PFSK-1 (cell line): ENCODE data around the gene POC5.

Source experiments
- FOXP2 ChIP-seq: optimal IDR thresholded peaks from 2 replicates; pipeline ENCODE3; 2011; ENCODE audit warnings: borderline replicate concordance, control low read depth, inconsistent platforms; ENCODE audit not compliant: insufficient read depth; ENCODE audit errors: extremely low read length, extremely low read depth
- POLR2AphosphoS5 ChIP-seq: IDR thresholded peaks from 2 replicates; pipeline ENCODE4 v1.6.1; 2012; ENCODE audit warnings: low read depth, mild to moderate bottlenecking, control low read depth, low read length, moderate library complexity
- SIN3A ChIP-seq: IDR thresholded peaks from 2 replicates; pipeline ENCODE4 v1.6.1; 2012; ENCODE audit warnings: mild to moderate bottlenecking, low read length, moderate library complexity, borderline replicate concordance; ENCODE audit not compliant: insufficient read depth
- TAF1 ChIP-seq: IDR thresholded peaks from 2 replicates; pipeline ENCODE4 v1.6.1; 2012; ENCODE audit warnings: low read length, control low read depth, borderline replicate concordance; ENCODE audit not compliant: insufficient read depth
- TF ChIP-seq, protein P1 (sequence below), 2 experiments: IDR thresholded peaks; 2 replicates each; pipeline versions ENCODE4 v1.6.1 to v1.8.0; 2011 to 2012; ENCODE audit warnings: low read depth in 2 of 2, low read length in 2 of 2, control low read depth in 1 of 2, inconsistent platforms in 1 of 2, mild to moderate bottlenecking in 1 of 2, moderate library complexity in 1 of 2; ENCODE audit not compliant: insufficient read depth in 1 of 2

DNA sequence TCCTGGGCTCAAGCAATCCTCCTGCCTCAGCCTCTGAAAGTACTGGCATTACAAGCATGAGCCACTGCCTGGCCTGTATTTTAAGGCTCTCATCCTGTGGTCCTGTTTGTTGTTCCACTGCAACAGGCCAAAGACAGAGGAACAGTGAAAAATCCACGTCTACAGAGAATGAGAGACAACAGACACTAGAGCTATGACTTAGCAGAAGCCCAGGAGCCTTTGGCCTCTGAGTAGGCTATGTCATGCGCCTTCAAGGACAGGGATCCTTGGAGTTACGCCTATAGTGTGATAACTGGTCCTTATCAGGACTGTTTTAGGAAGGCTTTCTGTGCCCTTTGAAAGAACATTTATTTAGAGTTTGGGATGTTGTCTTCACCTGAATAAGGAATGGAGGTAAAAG lies 10.5 kb downstream of the POC5 start:
- TF ChIP-seq, protein P1, sequence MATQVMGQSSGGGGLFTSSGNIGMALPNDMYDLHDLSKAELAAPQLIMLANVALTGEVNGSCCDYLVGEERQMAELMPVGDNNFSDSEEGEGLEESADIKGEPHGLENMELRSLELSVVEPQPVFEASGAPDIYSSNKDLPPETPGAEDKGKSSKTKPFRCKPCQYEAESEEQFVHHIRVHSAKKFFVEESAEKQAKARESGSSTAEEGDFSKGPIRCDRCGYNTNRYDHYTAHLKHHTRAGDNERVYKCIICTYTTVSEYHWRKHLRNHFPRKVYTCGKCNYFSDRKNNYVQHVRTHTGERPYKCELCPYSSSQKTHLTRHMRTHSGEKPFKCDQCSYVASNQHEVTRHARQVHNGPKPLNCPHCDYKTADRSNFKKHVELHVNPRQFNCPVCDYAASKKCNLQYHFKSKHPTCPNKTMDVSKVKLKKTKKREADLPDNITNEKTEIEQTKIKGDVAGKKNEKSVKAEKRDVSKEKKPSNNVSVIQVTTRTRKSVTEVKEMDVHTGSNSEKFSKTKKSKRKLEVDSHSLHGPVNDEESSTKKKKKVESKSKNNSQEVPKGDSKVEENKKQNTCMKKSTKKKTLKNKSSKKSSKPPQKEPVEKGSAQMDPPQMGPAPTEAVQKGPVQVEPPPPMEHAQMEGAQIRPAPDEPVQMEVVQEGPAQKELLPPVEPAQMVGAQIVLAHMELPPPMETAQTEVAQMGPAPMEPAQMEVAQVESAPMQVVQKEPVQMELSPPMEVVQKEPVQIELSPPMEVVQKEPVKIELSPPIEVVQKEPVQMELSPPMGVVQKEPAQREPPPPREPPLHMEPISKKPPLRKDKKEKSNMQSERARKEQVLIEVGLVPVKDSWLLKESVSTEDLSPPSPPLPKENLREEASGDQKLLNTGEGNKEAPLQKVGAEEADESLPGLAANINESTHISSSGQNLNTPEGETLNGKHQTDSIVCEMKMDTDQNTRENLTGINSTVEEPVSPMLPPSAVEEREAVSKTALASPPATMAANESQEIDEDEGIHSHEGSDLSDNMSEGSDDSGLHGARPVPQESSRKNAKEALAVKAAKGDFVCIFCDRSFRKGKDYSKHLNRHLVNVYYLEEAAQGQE (IDR thresholded peaks at IDR 0.05; ENCODE audit: insufficient read depth in 1 of 2, low read depth in 2 of 2, low read length in 2 of 2) = no peak
- TF ChIP-seq POLR2AphosphoS5 (no peak), SIN3A (no peak), TAF1 (no peak), FOXP2 (no peak)
